ENCODE results near the gene DPH7.
"Not testable (repeated sequence)": the region's sequence is repeated elsewhere in the genome, so short reads cannot be mapped to it uniquely, and the experiment has no call there.

DPH7 gene

GRCh38 chr9:137534256-137535119 lies 44.2 kb downstream of the DPH7 start:
- H3K27ac ChIP-seq, result no peak overlapping the region
- TF ChIP-seq CTCF (IDR thresholded peaks at IDR 0.05), result peak; percentile 39
- H3K4me3 ChIP-seq, result no peak overlapping the region
- DNase-seq (ENCODE audit: low spot score), result no peak

- not testable (repeated sequence) for H3K27ac ChIP-seq; DNase-seq (ENCODE audit: low spot score); H3K4me3 ChIP-seq
Measured at GRCh38 chr9:137532891-137533468, 45.7 kb downstream of the DPH7 start.

- Histone ChIP-seq H3K27ac (no peak overlapping the region), H3K4me3 (no peak overlapping the region)
- no peak for TF ChIP-seq CTCF (IDR thresholded peaks at IDR 0.05)
- DNase-seq (ENCODE audit: low spot score), result no peak
Measured at GRCh38 chr9:137531099-137531765, 47.5 kb downstream of the DPH7 start.

- Histone ChIP-seq H3K4me3 (no peak overlapping the region), H3K27ac (no peak overlapping the region)
- no peak for DNase-seq (ENCODE audit: low spot score)
- no peak for TF ChIP-seq CTCF (IDR thresholded peaks at IDR 0.05)
Measured at GRCh38 chr9:137530331-137530730, 48.4 kb downstream of the DPH7 start.

DNA sequence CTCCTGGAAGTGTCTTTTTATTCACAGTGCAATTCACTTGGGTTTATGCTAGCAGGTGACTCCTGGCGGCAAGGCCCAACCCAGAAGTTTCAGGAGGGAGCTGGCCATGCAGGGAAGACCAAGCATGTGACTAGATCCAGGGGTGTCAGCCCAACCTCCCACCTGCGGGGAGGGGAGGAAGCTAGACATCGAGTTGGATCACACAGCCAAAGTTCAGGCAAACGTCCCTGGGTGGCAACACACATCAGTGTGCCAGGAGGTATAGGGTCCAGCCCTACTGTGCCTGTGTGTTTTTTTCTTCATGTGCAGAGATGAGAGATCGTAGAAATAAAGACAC lies 53.8 kb downstream of the DPH7 start:
- no peak for DNase-seq (ENCODE audit: low spot score)
- Histone ChIP-seq H3K27ac (no peak overlapping the region), H3K4me3 (no peak overlapping the region)
- no peak for TF ChIP-seq CTCF (IDR thresholded peaks at IDR 0.05)

GRCh38 chr9:137524161-137524980 lies 54.4 kb downstream of the DPH7 start:
- Histone ChIP-seq H3K4me3 (no peak overlapping the region), H3K27ac (no peak overlapping the region)
- no peak for DNase-seq (ENCODE audit: low spot score)
- no peak for TF ChIP-seq CTCF (IDR thresholded peaks at IDR 0.05)

All from coronary artery (tissue), 2 donors.